Transverse colon (tissue), 3 donors: ENCODE data around the gene ROGDI.

Experiments
- EP300 ChIP-seq: sonication (generic); formaldehyde crosslinking; IDR thresholded peaks from one replicate; pipeline ENCODE4 v1.6.1; 2017; ENCODE audit warnings: antibody characterized with exemption, low read depth
- POLR2A ChIP-seq: fragments of 450-650 bp; IDR thresholded peaks from one replicate; pipeline ENCODE4 v1.6.1; 2016; ENCODE audit warnings: antibody characterized with exemption, mild to moderate bottlenecking, moderate library complexity
- TF ChIP-seq, protein P1 (sequence below), 5 experiments: fragments of 200-600 bp in 3 of 5; fragments of 450-650 bp in 2 of 5; sonication (generic) in 3 of 5; IDR thresholded peaks; 1 replicate in 2 of 5; 2 replicates in 3 of 5; pipeline ENCODE4 v1.5.1; 2016 to 2017; ENCODE audit warnings: antibody characterized with exemption in 5 of 5, inconsistent platforms in 3 of 5, mild to moderate bottlenecking in 2 of 5, moderate library complexity in 1 of 5

DNA sequence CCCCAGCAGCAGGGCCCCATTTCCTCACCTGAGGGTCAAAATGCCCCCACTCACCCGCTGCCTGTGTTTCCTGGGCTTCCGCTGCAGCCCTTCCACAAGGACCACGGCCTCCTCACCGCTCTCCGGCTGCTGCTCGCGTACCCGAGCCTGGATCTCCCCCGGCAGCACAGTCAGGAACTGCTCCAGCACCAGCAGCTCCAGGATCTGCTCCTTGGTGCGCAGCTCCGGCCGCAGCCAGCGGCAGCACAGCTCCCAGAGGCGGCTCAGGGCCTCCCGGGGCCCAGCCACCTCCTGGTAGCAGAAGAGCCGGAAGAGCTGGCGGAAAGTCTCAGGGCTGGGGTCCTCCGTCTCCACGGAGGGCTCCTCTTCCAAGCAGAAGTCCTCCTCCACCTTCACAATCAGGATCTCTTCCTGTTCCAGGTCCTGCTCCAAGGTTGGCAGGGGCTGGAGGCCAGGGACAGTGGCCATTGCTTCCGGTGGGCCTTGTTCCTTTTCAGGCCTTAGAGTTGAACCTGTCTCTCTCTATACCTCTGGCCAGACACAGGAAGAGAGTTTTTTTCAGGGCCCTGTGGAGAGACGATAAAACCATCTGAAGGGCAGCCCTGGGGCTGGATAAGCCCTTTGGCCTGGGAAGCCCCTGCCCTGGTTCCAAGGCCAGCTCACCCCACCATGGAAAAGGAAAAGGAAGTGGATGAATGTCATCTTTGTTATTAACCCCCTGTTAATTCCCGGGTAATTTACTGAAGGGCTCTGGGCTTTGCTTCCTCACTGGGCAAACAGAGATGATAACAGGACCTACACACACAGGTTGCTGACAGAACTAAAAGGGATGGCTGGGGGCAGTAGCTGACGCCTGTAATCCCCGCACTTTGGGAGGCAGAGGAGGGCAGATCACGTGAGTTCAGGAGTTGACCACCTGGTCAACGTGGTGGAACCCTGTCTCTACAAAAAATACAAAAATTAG, 36.6 kb downstream of the ROGDI start:
- TF ChIP-seq, protein P1, sequence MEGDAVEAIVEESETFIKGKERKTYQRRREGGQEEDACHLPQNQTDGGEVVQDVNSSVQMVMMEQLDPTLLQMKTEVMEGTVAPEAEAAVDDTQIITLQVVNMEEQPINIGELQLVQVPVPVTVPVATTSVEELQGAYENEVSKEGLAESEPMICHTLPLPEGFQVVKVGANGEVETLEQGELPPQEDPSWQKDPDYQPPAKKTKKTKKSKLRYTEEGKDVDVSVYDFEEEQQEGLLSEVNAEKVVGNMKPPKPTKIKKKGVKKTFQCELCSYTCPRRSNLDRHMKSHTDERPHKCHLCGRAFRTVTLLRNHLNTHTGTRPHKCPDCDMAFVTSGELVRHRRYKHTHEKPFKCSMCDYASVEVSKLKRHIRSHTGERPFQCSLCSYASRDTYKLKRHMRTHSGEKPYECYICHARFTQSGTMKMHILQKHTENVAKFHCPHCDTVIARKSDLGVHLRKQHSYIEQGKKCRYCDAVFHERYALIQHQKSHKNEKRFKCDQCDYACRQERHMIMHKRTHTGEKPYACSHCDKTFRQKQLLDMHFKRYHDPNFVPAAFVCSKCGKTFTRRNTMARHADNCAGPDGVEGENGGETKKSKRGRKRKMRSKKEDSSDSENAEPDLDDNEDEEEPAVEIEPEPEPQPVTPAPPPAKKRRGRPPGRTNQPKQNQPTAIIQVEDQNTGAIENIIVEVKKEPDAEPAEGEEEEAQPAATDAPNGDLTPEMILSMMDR (IDR thresholded peaks at IDR 0.05), result no peak
- TF ChIP-seq POLR2A (no peak), EP300 (no peak)
